GM21619 (cell line): ENCODE data around the gene PDPN.

ENCODE experiments used
- ATAC-seq: cut with Tn5 transposase; IDR thresholded peaks from one replicate; pipeline ENCODE4 v1.9.1; 2021; ENCODE audit not compliant: unreplicated experiment

Gene PDPN

DNA sequence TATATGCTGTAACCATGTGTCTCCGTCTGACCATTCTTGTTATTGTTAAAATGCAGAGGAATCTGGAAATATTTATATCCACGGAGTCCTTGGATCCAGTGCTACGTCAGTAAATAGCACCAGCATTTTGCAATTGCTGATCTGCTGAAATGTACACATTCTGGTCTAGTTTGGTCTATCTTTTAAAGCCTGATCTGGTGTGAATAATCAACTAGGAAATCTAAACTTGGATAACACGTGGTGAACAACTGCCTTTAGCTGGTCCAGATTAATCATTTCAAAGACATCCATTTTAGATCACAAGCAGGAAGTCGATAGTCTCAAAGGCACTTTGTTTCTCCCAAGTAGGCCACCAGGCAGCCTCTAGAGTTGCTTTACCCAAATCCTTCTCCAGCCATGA, 32.6 kb downstream of the PDPN start:
- no peak for ATAC-seq

DNA sequence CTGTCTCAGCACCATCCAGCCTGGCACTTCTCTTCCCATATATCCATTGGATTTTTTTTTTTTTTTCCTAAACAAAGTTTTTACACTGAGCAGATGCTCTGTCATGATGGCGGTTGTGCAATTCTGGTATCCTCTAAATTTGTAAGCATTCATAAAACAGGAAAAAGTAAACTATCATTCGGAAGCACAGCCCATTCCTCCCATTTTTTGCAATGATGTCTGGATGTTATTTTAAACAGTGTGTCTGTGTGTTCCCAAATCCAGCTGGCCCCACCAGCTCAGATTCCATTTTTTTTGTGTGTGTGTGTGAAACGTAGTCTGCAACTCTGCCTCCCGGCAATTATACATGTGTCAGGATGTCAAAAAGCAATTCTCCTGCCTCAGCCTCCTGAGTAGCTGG, 33.5 kb downstream of the PDPN start:
- ATAC-seq, result no peak

DNA sequence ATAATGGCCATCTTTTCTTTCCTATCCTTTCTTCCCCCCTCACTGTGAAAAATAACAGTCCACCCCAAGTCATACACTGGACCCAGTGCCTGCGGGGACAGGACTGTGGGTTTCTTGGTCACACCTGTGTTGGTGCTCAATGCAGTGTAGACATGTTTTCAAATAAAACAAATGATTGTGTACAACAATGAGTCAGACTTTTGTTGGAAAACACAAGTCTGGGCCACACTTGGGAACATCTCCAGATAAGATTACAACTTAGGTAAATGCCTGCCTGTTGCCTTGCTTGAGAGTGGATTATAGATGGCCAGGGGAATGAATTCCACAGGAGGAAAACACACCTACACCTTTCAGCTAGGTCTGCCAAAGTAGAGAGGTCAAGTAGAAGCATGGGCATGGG, 34.1 kb downstream of the PDPN start:
- ATAC-seq, result no peak

DNA sequence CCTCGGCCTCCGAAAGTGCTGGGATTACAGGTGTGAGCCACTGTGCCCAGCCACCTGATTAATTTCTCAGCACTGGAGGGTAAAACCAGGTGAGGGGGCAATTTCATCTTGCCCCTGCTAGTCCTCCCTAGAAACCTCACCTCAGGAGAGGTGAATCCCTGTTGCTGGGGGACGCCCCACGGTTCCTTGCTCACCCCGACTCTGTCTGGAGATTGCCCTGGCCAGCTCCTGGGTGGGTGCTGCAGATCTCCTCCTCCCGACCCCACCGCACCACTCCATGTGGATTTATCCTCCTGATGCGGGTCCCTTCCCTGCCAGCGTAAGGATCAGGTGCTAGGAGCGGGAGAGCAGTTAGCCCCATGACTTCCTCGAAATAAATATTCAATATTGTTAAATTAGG, 34.9 kb downstream of the PDPN start:
- no peak for ATAC-seq

DNA sequence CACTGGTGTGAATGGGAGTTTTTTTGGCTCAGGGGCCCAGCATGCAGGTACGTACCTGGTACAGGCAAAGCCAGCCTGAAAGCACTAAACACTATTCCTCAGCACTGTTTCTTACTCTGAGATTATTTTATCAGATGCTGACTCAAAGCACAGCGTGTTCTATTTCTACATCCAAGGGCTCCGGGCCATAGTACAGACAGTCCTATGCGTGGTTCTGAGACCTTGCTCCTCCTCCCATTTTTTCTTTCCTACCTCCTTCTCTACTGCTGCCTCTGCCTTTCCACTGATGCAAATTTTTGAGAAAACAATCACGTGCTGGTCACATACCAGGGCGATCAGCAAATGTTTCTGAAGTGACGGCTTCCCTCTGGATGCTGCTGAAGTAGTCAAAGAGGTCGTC, 36.3 kb downstream of the PDPN start:
- ATAC-seq, result no peak

DNA sequence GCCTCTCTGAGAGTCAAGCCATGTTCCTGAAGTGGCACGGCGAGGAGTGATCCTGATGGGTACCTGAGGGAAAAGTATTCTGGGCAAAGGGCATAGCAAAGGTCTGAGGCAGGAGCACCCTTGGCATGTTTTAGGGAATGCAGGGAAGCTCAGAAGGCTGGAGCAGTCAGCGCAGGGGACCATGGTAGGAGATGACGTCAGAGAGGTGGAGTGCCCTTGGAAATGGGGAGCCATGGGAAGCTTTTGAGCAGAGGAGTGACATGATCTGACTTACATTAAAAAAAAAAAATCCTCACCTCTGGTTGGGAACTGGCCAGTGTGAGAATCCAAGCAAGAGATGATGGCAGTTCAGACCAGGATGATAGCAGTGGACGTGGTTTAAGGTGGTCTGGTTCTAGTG, 37.2 kb downstream of the PDPN start:
- no peak for ATAC-seq

DNA sequence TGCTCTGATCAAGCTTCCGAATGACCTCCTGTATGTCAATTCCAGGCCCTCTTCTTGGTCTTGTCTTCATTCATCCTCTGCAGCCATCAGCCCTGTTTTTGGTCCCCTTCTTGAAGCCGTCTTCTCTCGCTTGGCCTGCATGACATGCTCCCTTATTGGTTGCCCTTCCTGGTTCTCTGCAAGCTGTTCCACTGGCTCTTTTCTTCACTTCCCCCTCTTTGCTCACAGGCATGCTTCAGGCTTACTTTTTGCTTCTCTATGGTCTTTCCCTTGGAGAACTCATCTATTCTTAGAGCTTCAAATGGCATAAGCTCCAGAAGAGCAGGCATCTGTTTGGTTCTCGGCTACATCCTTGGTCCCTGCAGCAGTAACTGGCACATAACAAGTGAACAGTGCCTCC, 38.8 kb downstream of the PDPN start:
- ATAC-seq, result no peak

DNA sequence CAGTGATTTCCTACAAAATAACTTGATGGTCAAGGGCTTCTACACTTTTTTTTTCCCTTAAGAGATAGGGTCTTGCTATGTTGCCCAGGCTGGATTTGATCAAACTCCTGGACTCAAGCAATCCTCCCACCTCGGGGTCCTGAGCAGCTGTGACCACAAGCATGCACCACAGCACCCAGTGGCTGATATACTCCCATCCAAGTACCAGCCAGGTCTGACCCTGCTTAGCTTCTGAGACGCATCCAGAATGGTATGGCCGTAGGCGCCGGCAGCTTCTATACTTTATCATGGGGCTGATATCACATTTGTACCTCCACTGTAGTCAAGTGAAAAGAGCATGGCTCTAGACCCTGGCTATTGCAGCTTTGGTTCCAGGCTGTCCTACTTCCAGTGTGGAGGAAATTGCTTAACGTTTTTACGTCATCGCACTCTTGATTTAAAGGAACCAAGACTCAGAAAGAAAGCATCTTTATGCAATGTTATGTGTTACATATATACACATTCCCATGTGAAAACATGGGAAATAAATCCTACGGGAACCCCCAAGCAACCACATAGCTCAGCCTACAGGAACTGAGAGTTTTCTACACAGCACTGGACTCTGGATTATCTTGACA, 39.5 kb downstream of the PDPN start:
- ATAC-seq, result no peak

DNA sequence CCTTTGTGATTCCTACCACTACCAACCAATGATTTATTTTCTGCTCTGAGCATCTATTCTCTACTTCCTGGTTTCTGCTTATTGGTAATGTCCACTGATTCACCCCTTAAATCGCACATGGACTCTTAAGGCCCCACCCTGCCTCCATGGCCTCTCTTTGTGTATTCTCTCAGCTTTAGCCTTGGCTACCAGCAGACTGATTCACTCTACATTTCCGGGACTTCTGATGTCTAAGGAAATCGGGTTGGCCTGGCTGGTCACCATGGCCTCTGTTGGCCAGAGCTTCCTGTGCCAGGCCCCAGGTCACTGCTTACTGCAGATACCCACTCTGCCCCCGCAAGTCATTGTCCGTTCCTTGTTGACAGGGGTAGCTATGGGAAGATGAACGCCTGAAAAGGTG, 40.9 kb downstream of the PDPN start:
- ATAC-seq, result no peak

DNA sequence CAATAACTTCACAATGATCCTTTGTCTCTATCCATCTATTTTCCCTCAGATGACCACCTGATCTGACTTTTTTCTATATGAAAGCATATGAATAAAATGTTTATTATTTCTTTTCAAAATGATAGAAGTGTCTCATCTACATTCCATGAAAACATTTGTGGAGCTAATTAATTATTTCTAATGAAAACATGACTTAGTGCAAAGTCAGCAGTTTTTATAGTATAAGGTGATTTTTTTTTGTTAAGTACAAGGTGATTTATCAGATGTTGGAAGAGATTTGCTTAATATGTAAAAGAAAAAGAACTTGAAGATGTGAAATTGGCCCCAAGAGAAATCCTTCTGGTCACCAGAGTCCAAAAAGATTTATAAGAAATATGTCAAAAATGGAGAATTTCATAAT, 43.5 kb downstream of the PDPN start:
- ATAC-seq, result no peak

DNA sequence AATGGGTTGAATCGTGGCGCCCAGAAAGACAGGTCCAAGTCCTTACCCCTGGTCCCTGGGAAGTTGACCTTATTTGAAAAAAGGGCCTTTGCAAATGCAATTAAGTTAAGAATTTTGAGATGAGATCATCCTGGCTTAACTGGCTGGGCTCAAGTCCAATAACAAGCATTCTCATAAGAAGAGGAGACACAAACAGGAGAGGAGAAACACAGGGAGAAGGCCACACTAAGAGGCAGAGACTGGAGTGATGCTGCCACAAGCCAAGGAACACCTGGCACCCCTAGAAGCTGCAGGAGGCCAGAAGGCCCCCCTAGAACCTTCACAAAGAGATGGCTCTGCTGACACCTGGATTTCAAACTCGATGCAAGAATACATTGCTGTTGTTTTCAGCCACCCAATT, 44.6 kb downstream of the PDPN start:
- no peak for ATAC-seq

DNA sequence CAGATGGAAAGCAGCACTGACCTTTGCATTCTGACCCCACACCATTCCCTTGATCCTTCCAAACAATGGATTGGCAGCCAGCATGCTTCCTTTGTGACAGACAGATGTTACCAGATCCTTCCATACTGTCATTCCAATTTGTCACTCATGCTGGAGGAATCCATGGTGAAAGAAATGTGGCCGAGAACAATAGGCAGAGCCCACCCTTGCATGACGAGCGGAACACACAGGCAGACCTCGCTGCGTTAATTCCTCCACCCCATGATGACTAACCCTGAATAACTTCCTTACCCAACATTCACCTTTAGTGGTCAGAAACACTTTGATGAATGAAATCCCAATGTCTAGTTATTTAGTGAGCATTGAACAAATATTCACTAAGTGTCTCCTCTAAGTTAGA, 45.1 kb downstream of the PDPN start:
- ATAC-seq, result no peak

DNA sequence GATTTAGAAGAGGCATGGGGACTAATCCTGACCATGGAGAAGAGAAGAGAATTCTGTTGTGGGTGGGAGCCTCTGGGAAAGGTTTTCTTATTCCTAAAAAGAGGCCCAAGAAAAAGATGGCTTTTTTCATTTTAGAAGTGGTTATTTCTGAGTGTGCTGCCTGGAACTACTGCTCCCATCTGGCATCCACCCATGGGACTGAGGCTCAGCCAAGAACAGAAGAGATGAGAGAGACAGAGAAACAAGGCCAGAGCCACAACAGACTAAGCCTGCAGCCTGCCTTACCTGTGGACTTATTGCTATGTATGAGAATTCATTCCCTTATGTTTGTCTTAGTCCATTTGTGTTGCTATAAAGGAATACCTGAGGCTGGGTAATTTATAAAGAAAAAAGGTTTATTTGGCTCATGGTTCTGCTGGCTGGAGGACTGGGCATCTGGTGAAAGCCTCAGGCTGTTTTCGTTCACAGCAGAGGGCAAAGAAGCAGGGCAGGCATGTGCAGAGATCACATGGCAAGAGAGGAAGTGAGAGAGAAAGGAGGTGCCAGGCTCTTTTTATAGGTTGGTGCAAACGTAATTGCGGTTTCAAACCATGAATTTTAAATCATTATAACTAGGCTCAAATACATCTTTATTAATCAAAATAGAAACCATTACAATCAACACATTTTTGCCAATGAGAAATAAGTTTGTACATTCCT, 58.8 kb downstream of the PDPN start:
- no peak for ATAC-seq

DNA sequence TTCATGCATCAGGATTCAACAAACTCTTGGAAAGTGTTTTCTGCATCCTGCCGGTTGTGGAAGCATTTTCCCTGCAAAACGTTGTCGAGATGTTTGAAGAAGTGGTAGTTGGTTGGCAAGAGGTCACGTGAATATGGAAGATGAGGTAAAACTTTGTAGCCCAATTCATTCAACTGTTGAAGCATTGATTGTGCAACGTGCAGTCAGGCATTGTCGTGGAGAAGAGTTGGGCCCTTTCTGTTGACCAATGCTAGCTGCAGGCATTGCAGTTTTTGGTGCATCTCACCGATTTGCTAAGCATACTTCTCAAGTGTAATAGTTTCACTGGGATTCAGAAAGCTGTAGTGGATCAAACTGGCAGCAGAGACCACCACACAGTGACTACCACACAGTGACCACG, 59.4 kb downstream of the PDPN start:
- no peak for ATAC-seq

DNA sequence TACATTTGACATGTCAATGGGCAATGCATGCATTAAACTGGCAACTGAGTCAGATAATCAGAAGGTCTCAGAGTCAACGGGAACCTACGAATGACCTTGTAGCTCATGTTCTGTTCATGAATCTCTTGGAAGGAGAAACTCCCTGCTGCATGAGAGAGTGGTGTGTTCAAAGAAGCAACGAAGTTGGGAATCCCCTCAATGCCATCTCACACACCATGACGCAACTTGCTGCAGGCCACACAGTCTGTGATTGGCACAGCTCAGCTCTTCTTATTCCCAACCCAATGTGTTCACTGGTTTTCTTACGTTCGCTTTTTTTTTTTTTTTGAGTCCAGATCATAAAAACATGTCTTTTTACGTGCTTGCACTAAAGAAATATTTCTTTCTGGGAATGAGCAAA, 62.9 kb downstream of the PDPN start:
- ATAC-seq, result no peak

DNA sequence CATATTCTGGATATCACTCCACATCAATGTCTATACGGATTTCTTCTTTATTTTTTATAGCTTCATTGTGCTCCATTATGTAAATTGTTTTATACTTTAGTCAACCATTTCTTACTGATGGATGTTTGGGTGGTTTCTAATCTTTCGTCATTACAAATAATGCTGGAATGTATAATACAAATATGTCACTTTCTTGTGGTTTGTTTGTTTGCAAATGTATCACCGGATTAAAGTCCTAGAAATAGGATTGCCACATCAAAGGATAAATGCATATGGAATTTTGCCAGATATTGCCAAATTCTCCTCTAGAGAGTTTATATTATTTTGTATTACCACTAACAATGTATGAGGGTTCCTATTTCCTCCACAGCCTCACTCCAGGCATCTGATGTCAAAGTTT, 67.6 kb downstream of the PDPN start:
- no peak for ATAC-seq

DNA sequence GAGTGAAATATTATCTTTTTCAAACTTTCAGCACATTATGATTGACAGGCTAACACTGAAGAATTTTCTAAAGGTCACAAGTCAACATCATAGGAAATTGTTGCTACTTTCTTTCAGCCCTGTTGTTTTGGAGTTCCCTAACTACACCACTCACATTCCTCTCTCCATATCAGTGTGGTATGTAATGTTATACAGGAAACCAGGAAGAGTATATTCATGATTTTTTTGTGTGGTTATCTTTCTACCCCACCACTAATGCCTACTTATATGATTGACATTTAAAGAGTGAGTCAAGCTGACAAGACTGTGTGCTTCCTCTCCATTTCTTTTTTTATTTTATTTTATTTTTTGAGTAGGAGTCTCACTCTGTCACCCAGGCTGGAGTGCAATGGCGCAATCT, 68.6 kb downstream of the PDPN start:
- ATAC-seq, result no peak

DNA sequence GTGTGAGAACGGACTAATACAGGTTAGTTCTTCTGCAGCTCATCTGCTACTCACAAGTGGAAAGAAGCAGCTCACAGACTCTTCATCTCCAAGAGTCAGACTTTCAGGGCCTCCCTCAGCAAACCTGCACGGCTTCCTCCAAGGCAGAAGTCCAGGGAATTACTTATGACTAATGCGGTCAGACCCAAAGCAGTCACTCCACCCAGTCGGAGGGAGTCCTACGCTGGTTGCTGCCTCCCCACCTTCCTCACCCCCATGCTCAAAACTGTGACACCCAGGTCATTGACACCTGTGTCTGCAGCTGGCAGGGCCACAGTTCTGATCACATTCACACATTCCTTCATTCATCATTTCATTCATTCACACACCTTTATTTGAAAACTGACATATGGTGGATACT, 77.9 kb downstream of the PDPN start:
- ATAC-seq, result no peak

DNA sequence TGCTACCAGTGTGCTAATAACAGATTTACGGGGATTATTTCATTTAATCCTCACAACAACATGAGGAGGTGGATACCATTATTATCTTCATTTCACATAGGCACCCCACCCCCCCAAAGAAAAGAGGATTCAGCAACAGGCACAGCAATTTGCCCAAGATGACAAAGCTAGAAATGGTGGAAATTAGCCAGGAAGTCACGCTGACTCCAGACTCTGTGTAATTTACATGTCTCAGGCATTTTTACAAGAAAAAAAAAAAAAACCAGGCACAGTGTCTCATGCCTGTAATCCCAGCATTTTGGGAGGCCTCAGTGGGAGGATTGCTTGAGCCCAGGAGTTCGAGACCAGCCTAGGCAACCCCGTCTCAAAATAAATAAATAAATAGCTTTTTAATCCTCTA, 78.9 kb downstream of the PDPN start:
- ATAC-seq, result no peak

DNA sequence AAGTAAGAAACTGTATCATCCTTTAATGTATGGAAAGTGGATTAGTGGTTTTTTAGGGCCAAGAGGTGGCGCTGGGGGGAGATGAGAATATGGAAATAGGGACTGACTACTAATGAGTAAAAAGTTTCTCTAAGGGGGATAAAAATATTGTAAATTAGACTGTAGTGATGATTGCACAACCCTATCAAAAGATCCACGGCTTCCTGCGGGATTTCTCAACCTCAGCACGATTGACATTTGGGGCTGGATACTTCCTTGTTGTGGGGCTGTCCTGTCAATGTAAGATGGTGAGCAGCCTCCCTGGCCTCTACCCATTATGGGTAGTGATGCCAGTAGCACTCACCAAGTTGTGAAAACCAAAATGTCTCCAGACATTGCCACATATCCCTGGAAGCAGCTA, 80.3 kb downstream of the PDPN start:
- no peak for ATAC-seq

DNA sequence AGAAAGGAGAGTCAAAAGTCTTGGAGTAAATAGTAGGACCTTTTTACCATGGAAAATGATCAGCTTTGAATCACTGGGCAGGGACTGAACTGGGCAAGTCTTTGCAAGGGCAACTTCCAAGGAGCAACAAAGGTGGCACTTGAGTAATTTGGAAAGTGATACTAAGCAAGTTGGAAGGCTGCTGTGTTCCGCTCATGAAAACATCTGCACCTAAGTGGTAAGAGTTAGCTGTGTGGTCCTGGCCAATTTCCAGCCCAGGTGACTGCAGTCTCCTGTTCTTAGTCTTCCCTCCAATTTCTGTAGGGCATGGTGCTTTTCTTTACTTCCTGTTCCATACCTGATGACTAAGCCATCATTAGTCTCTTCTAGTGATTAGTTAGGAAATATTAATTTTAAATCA, 80.8 kb downstream of the PDPN start:
- peak; percentile 53 for ATAC-seq

DNA sequence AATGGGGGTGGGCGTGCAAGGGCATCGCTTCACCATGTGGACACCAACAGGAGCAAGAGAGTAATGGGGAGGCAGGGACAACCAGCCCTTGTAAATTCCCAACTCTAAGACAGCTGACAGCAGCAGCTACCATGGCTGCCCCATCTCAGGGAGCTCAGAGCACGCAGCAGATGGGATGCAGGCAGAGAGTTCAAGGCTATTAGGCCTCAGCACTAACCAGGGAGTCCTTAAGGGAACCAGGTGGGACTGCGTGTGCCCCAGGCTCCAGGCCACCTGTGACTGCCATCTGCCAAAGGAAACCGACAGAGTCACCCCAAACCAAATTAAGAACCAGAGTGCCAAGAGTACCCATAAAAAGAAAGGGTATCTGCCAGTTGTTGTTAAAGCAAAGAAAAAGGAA, 82.7 kb downstream of the PDPN start:
- no peak for ATAC-seq
